NCI-H345 treated with DMSO at 0.1 percent for 48 hours (cell line): ENCODE data around the gene TENT5A.
A peak's percentile ranks its signal among the peaks of the same experiment; 100 is the strongest.
"Not testable (repeated sequence)": the region's sequence is repeated elsewhere in the genome, so short reads cannot be mapped to it uniquely, and the experiment has no call there.

Experiments
- DNase-seq: peaks from one replicate; lab custom pipeline; 2025; ENCODE audit not compliant: unreplicated experiment; lab: John Stamatoyannopoulos, UW

The TENT5A gene

GRCh38 chr6:81752084-81752920, at the start of gene TENT5A:
TENT5A (minus strand) TSS chr6:81752681; CDS start chr6:81752141, 540 bp downstream.
- peak; percentile 88 for DNase-seq

- DNase-seq = no peak
Measured at GRCh38 chr6:81801489-81801888, 49.0 kb upstream of the TENT5A start.

DNA sequence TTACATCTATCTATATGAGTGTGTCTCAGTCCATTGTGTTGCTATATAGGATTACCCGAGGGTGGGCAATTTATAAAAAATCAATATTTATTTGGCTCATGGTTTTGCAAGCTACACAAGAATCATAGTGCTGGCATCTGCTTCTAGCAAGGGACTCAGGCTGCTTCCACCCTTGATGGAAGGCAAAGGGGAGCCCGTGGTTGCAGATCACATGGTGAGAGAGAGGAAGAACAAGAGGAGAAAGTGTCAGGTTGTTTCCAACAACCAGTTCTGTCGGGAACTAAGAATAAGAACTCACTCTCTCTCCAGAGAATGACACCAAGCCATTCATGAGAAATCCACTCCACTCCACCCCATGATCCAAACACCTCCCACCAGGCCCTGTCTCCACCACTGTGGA, 48.2 kb upstream of the TENT5A start:
- DNase-seq = no peak

DNA sequence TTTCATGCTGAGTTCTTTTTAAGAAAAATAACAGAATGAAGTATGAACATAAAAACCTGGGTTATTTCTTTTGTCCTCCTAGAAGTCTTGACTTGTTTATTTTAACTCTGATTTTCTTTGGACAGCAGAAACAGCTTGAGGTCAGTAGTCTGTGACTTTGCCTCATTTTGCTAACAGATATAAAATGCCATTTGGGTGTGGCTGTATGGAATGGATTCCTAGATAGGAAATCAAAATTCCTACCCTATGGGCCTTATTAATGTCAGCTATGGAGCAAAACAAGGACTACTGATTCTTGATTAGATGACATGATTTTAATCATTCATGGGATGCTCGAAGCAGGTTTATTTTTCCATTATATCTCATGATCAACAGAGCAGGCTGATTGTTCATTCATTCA, 46.8 kb upstream of the TENT5A start:
- no peak for DNase-seq

GRCh38 chr6:81797591-81797990, 45.1 kb upstream of the TENT5A start:
- DNase-seq = no peak

DNA sequence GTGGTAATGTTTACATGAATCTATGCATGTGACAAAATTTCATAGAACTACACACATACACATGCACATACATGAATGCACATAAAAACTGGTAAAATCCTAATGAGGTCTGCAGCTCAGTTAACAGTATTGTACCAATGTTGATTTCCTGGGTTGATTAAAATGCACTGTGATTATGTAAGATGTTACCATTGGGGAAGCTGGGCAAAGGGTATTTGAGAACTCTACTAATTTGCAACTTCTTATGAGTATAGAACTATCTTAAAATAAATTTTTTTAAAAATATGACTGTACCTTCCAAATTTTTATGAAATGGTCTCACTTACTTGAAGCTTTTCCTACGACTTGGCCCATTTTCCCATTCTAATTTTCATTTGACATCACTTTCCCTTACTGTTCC, 43.4 kb upstream of the TENT5A start:
- no peak for DNase-seq

- DNase-seq = no peak
Measured at GRCh38 chr6:81793821-81794475, 41.5 kb upstream of the TENT5A start.

DNA sequence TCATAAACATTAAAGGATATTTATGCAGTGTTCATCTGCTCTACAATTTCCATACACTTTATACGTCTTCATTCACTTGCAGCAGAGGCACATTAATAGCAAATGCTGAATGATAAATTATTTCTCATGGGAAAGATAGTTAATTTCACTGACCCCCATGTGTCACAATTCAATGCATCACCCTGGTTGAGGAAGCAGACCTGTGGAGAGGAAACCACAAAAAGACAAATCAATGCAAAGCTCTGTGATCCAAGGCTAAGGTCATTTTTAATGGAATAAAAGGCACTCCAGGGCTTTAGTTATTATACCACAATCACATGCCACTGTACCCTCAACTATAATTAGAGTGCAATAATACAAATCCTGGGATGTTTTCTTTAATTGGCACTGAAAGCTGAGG, 40.3 kb upstream of the TENT5A start:
- DNase-seq = no peak

- no peak for DNase-seq
Measured at GRCh38 chr6:81791756-81792155, 39.3 kb upstream of the TENT5A start.

DNA sequence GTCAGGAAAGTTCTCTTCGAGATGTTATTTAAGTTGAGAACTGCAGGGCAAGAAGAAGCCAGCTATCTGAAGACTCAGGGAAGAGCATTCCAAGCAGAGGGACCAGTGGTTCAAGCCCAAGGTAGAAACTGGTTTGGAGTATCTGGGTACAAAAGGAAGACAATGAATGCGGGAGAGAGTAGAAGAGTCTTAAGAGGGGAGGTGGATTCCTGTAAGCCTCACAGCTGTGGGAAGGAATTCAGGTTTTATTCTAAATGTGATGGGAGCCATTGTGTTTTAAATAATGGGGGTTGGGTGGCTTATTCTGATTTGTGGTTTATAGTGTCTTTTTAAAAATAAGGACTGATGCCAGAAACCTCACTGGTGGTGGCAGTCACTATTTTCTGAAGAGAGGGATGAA, 37.6 kb upstream of the TENT5A start:
- no peak for DNase-seq

GRCh38 chr6:81789291-81789690, 36.8 kb upstream of the TENT5A start:
- no peak for DNase-seq

GRCh38 chr6:81788748-81789147, 36.3 kb upstream of the TENT5A start:
- no peak for DNase-seq

DNA sequence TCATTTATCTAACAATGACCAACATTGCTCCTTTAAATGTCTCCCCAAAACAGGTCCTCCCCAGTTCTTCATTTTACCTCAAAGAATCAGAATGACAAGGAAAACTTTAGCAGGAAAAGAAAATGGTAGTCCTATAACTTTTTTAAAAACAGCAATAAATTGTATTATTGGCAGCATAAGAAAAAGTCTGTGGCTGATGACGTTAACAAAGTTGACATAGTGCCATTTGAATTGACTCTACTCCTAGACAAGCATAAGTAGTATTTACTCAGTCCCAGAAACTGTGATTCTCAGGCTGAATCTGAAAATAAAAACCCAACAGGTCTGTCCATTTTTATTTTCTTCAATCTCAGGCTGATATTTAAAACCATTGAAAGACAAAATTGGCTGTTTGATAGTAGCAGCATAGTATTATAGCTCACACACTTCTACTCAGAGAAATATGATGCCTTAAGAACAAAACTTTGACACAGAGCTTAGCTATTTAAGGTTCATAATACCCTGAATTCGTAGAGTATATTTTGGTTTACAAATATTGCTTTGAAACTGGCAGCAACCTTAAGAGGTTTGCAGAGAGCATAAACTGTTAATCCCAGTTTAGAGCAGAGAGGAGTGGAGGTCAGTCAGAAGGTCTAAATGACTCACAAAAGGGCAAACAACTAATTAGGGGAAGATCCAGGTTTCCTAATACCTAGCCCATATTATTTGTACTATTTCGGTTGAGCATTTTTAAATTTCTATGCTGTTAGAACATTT, 35.0 kb upstream of the TENT5A start:
- DNase-seq = no peak

GRCh38 chr6:81786150-81786549, 33.7 kb upstream of the TENT5A start:
- DNase-seq = no peak

GRCh38 chr6:81785377-81785776, 32.9 kb upstream of the TENT5A start:
- DNase-seq = no peak

DNA sequence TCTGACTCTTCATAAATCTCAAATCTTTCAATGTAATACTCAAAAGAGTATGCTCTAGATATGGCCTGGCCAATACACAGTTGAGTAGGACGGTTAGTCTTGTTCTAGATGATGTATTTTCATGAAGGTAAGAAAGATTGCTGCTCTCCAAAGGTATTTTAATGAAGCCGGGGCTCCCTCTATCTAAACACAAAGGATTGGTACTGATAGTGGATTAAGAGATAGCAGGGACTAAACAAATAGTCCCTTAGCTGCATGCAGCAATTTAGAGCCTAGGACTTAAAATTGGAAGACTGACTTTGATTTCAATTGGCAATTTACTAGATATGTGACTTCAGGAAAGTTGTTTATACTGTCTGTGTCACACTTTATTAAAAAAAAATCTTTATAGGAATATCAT, 31.4 kb upstream of the TENT5A start:
- DNase-seq = no peak

- DNase-seq = no peak
Measured at GRCh38 chr6:81781624-81782023, 29.1 kb upstream of the TENT5A start.

GRCh38 chr6:81777586-81778268, 25.2 kb upstream of the TENT5A start:
- DNase-seq = no peak

GRCh38 chr6:81776219-81776618, 23.7 kb upstream of the TENT5A start:
- DNase-seq = not testable (repeated sequence)

- DNase-seq = no peak
Measured at GRCh38 chr6:81774542-81774941, 22.1 kb upstream of the TENT5A start.

- DNase-seq = no peak
Measured at GRCh38 chr6:81773887-81774286, 21.4 kb upstream of the TENT5A start.
